CD14-positive monocyte (primary cell): Measurements from ENCODE around the gene SYNPO. TPM values are rescaled to one million over a fixed set of nuclear protein-coding genes. Genes with fewer than 3 reads are reported as not detected.

Experiments used
- DNase-seq, 3 donors: peaks; one replicate each; pipeline ENCODE4 v3.0.0-alpha.2; 2011 to 2022
- H2AFZ ChIP-seq: 2 replicates; pipeline ENCODE4 v1.6.0; 2012; ENCODE audit warnings: mild to moderate bottlenecking, low read depth, low read length, inconsistent platforms; ENCODE audit not compliant: insufficient read depth, poor library complexity, severe bottlenecking
- H3K27ac ChIP-seq, 2 donors: 1 replicate in 1 of 2; 2 replicates in 1 of 2; pipeline ENCODE4 v1.5.1; 2012 to 2013; ENCODE audit warnings: low read length in 2 of 2, control low read depth in 1 of 2, inconsistent platforms in 1 of 2, low read depth in 1 of 2, mild to moderate bottlenecking in 1 of 2
- H3K27me3 ChIP-seq, 2 donors: one replicate each; pipeline versions ENCODE4 v1.6.0 to v1.6.1; 2011 to 2013; ENCODE audit warnings: low read length in 2 of 2; ENCODE audit not compliant: control insufficient read depth in 2 of 2, insufficient read depth in 2 of 2
- H3K36me3 ChIP-seq, 2 donors: replicated peaks in 1 of 2; 1 replicate in 1 of 2; 2 replicates in 1 of 2; pipeline versions ENCODE4 v1.5.1 to v1.6.1; 2012 to 2013; ENCODE audit warnings: low read length in 2 of 2, control low read depth in 1 of 2, inconsistent platforms in 1 of 2, mild to moderate bottlenecking in 1 of 2; ENCODE audit not compliant: insufficient read depth in 2 of 2, control insufficient read depth in 1 of 2
- H3K4me1 ChIP-seq, 2 donors: 1 replicate in 1 of 2; 2 replicates in 1 of 2; pipeline versions ENCODE4 v1.5.1 to v1.6.1; 2012 to 2013; ENCODE audit warnings: low read length in 2 of 2, control low read depth in 1 of 2, inconsistent platforms in 1 of 2, mild to moderate bottlenecking in 1 of 2, moderate library complexity in 1 of 2; ENCODE audit not compliant: insufficient read depth in 2 of 2, control insufficient read depth in 1 of 2
- H3K4me2 ChIP-seq: replicated peaks from 2 replicates; pipeline ENCODE3; 2012; ENCODE audit warnings: low read length, moderate library complexity, mild to moderate bottlenecking; ENCODE audit not compliant: poor library complexity, severe bottlenecking; ENCODE audit errors: extremely low read depth
- H3K4me3 ChIP-seq, 3 experiments: fragments of 200-600 bp in 1 of 3; sonication (generic) in 1 of 3; replicated peaks in 1 of 3; 1 replicate in 2 of 3; 2 replicates in 1 of 3; pipeline ENCODE4 v1.5.1; 2011 to 2013; ENCODE audit warnings: low read length in 3 of 3, mild to moderate bottlenecking in 3 of 3, control low read depth in 2 of 3, low read depth in 2 of 3, inconsistent platforms in 1 of 3, moderate library complexity in 1 of 3
- H3K79me2 ChIP-seq: 2 replicates; pipeline ENCODE4 v1.6.0; 2012; ENCODE audit warnings: mild to moderate bottlenecking, control low read depth, inconsistent platforms, low read length, moderate library complexity; ENCODE audit not compliant: insufficient read depth
- H3K9ac ChIP-seq: 2 replicates; pipeline ENCODE4 v1.6.0; 2017; ENCODE audit warnings: low read length, mild to moderate bottlenecking; ENCODE audit not compliant: insufficient read depth, poor library complexity, severe bottlenecking
- H3K9me3 ChIP-seq, 2 donors: replicated peaks in 1 of 2; 1 replicate in 1 of 2; 2 replicates in 1 of 2; pipeline versions ENCODE4 v1.5.1 to v1.6.1; 2012 to 2013; ENCODE audit warnings: low read length in 2 of 2, control low read depth in 1 of 2; ENCODE audit not compliant: control insufficient read depth in 1 of 2, insufficient read depth in 1 of 2
- H4K20me1 ChIP-seq: 2 replicates; pipeline ENCODE4 v1.6.0; 2012; ENCODE audit warnings: mild to moderate bottlenecking, low read length, control low read depth, moderate library complexity; ENCODE audit not compliant: insufficient read depth
- H3K27ac Mint-ChIP-seq, 7 donors: one replicate each; pipeline ENCODE4 v1.8.0; 2020; ENCODE audit warnings: mild to moderate bottlenecking in 7 of 7, mixed read lengths in 7 of 7, moderate library complexity in 6 of 7, inconsistent platforms in 2 of 7
- H3K27me3 Mint-ChIP-seq, 3 donors: one replicate each; pipeline ENCODE4 v1.8.0; 2021 to 2022; ENCODE audit warnings: low read depth in 3 of 3, mild to moderate bottlenecking in 3 of 3, mixed read lengths in 3 of 3, moderate library complexity in 3 of 3, inconsistent platforms in 1 of 3
- H3K36me3 Mint-ChIP-seq, 2 donors: one replicate each; pipeline ENCODE4 v1.8.0; 2020; ENCODE audit warnings: mixed read lengths in 2 of 2, inconsistent platforms in 1 of 2, mild to moderate bottlenecking in 1 of 2
- H3K4me1 Mint-ChIP-seq: one replicate; pipeline ENCODE4 v1.8.0; 2020; ENCODE audit warnings: mild to moderate bottlenecking, mixed read lengths
- H3K4me3 Mint-ChIP-seq, 2 donors: one replicate each; pipeline ENCODE4 v1.8.0; 2020; ENCODE audit warnings: mild to moderate bottlenecking in 2 of 2, mixed read lengths in 2 of 2, moderate library complexity in 1 of 2
- H3K9me3 Mint-ChIP-seq, 7 donors: one replicate each; pipeline ENCODE4 v1.8.0; 2020 to 2022; ENCODE audit warnings: mixed read lengths in 7 of 7, mild to moderate bottlenecking in 6 of 7, moderate library complexity in 6 of 7, inconsistent platforms in 2 of 7
- CTCF ChIP-seq: fragments of 200-600 bp; IDR thresholded peaks from one replicate; pipeline ENCODE4 v1.8.0; 2022; ENCODE audit warnings: antibody characterized with exemption, mild to moderate bottlenecking
- WGBS: methylation state at CpG from one replicate; pipeline ENCODE4 v1.1.5; 2013; ENCODE audit warnings: missing lambda C conversion rate; ENCODE audit not compliant: insufficient coverage; 5-methylcytosine and 5-hydroxymethylcytosine counted together
- intact Hi-C, 2 donors: fragments of 100-400 bp; cut with micrococcal nuclease; formaldehyde crosslinking; loops; one replicate each; pipeline versions ENCODE4 v1.15.0 to v1.15.1; 2023
- polyA plus RNA-seq, 3 donors: library from polyadenylated mRNA; depleted of rRNA in 1 of 3; unstranded in 2 of 3; stranded (reverse) in 1 of 3; fragments of 300-500 nt in 2 of 3; fragments of >200 nt in 1 of 3; fragmentation: Illumina TruSeq in 2 of 3; gene quantifications; 1 replicate in 2 of 3; 2 replicates in 1 of 3; pipeline ENCODE4 v1.2.3, GENCODE V29; 2012 to 2021

The SYNPO gene
- polyA plus RNA-seq, 3 donors, result not detected

- Histone ChIP-seq H3K4me2 (no peak overlapping the region), H3K9ac (no peak overlapping the region), H3K9me3 (no peaks in the 10 kb centered on the region), H3K79me2 (no peaks in the 10 kb centered on the region), H4K20me1 (no peaks in the 10 kb centered on the region), H3K27ac (no peak overlapping the region), H3K36me3 (no peaks in the 10 kb centered on the region), H3K27me3 (no peaks in the 10 kb centered on the region), H2AFZ (no peak overlapping the region), H3K4me3 (no peak overlapping the region), H3K4me1 (no peaks in the 10 kb centered on the region)
- H3K27ac Mint-ChIP-seq, result no peak overlapping the region
- H3K27me3 Mint-ChIP-seq, result peaks cover 3 to 9% (median 8%) of the 10 kb centered on the region in 3 donors
- no peaks in the 10 kb centered on the region for H3K9me3 Mint-ChIP-seq
- no peaks in the 10 kb centered on the region for H3K4me1 Mint-ChIP-seq
- TF ChIP-seq CTCF, result no peak
- WGBS, result 70% methylated on average over 6 of the region's 17 CpGs
- DNase-seq, result no peak
- intact Hi-C loops, result no loop called here
- H3K4me3 Mint-ChIP-seq, result no peak overlapping the region
- no peaks in the 10 kb centered on the region for H3K36me3 Mint-ChIP-seq
Observed at GRCh38 chr5:150615141-150615699, 25.2 kb upstream of the SYNPO start.

DNA sequence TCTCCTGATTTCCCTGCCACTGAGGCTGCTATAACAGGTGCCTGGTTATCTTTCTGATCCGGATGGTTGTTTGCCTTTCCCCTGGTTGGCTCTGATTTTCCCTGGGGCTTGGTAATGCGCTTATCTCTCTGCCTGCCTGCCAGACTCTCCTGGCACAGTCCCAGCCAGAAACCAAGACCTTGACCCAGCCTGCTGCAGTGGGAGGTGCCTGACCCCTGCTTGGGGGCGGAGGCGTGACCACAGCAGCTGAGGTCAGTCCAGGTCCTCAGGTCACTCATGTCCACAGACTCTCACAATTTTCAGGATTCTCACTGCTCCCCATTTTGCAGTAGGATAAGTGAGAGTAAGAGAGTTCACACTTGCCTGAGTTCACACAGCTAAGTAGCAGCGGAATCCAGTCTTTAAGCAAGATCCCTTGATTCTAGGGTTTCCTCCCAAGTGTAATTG is 24.4 kb upstream of the SYNPO start:
- no peak overlapping the region for H3K4me2 ChIP-seq
- Mint-ChIP-seq H3K9me3 (no peaks in the 10 kb centered on the region), H3K27ac (no peak overlapping the region), H3K4me3 (peak overlapping the region in 1 of 2 donors; percentile 10), H3K27me3 (peaks cover 3 to 11% (median 7%) of the 10 kb centered on the region in 3 donors), H3K4me1 (no peaks in the 10 kb centered on the region), H3K36me3 (no peaks in the 10 kb centered on the region)
- no peaks in the 10 kb centered on the region for H3K36me3 ChIP-seq
- H3K27me3 ChIP-seq, result no peaks in the 10 kb centered on the region
- H3K4me1 ChIP-seq, result no peaks in the 10 kb centered on the region
- WGBS, result 62% methylated on average over 3 of the region's 5 CpGs
- no peak overlapping the region for H3K9ac ChIP-seq
- DNase-seq, result no peak
- intact Hi-C loops, result no loop called here
- TF ChIP-seq CTCF, result no peak
- no peaks in the 10 kb centered on the region for H3K9me3 ChIP-seq
- H3K27ac ChIP-seq, result no peak overlapping the region
- H2AFZ ChIP-seq, result no peak overlapping the region
- no peaks in the 10 kb centered on the region for H4K20me1 ChIP-seq
- no peak overlapping the region for H3K4me3 ChIP-seq
- H3K79me2 ChIP-seq, result no peaks in the 10 kb centered on the region
